K562 (cell line): ENCODE results near the gene PSRC1. TPM values are rescaled to one million over a fixed set of nuclear protein-coding genes. Genes with fewer than 3 reads are reported as not detected.
A peak's percentile ranks its signal among the peaks of the same experiment; 100 is the strongest.

Source experiments
- CGGBP1 ChIP-seq: fragments of 250-450 bp; sonication (Bioruptor Pico); IDR thresholded peaks from 2 replicates; pipeline ENCODE4 v1.9.0; 2021; ENCODE audit warnings: mild to moderate bottlenecking
- CHD4 ChIP-seq: fragments of 200-600 bp; sonication (generic); IDR thresholded peaks from 3 replicates; pipeline ENCODE4 v1.6.1; 2012; ENCODE audit warnings: low read depth, mild to moderate bottlenecking, mixed read lengths, low read length, inconsistent platforms; ENCODE audit not compliant: insufficient read depth, insufficient replicate concordance, poor library complexity, severe bottlenecking
- CTBP1 ChIP-seq: fragments of 450-650 bp; IDR thresholded peaks from 2 replicates; pipeline ENCODE4 v1.6.1; 2016; ENCODE audit warnings: borderline replicate concordance
- FOXP4 ChIP-seq: sonication (generic); formaldehyde crosslinking; IDR thresholded peaks from 2 replicates; pipeline ENCODE4 v1.8.0; 2022; ENCODE audit warnings: mild to moderate bottlenecking, missing genetic modification reagents, borderline replicate concordance
- HBP1 ChIP-seq: fragments of 450-650 bp; formaldehyde crosslinking; IDR thresholded peaks from 2 replicates; pipeline ENCODE4 v1.4.0; 2022; ENCODE audit warnings: missing genetic modification characterization
- MAX ChIP-seq: sonication (generic); formaldehyde crosslinking; IDR thresholded peaks from 2 replicates; pipeline ENCODE4 v1.9.0; 2022; ENCODE audit warnings: mild to moderate bottlenecking, missing genetic modification reagents
- NR2F6 ChIP-seq: fragments of 450-650 bp; formaldehyde crosslinking; IDR thresholded peaks from 2 replicates; pipeline ENCODE4 v1.4.0; 2020; ENCODE audit warnings: mild to moderate bottlenecking
- NR4A1 ChIP-seq, 2 experiments: fragments of 250-450 bp in 1 of 2; fragments of 450-650 bp in 1 of 2; sonication (Bioruptor Pico) in 1 of 2; IDR thresholded peaks; 2 replicates each; pipeline versions ENCODE4 v1.4.0 to v1.6.1; 2016 to 2020; ENCODE audit warnings: mild to moderate bottlenecking in 2 of 2, missing compliant biosample characterization in 1 of 2, missing genetic modification characterization in 1 of 2, moderate library complexity in 1 of 2
- RAD21 ChIP-seq, 2 experiments: fragments of 250-450 bp in 1 of 2; fragments of 450-650 bp in 1 of 2; sonication (Bioruptor Pico) in 1 of 2; formaldehyde crosslinking in 1 of 2; IDR thresholded peaks in 1 of 2; conservative IDR thresholded peaks in 1 of 2; 2 replicates each; pipeline versions ENCODE4 v1.4.0 to v1.8.0; 2020 to 2022; ENCODE audit warnings: mild to moderate bottlenecking in 2 of 2, moderate library complexity in 1 of 2
- SMARCA5 ChIP-seq: fragments of 450-650 bp; IDR thresholded peaks from 2 replicates; pipeline ENCODE4 v1.6.1; 2016
- XRCC4 ChIP-seq: IDR thresholded peaks from one replicate; pipeline ENCODE4 v1.6.1; 2011; ENCODE audit not compliant: insufficient read depth, insufficient read length; ENCODE audit errors: extremely low read depth
- ZC3H11A ChIP-seq: IDR thresholded peaks from 2 replicates; pipeline ENCODE4 v1.6.1; 2012; ENCODE audit warnings: low read depth, low read length, improper control_type of control experiment
- ZNF318 ChIP-seq, 2 experiments: fragments of 450-650 bp; IDR thresholded peaks; 2 replicates each; pipeline ENCODE4 v1.6.1; 2016; ENCODE audit warnings: mild to moderate bottlenecking in 2 of 2, borderline replicate concordance in 1 of 2, low read depth in 1 of 2, moderate library complexity in 1 of 2
- polyA plus RNA-seq, 8 experiments: library from polyadenylated mRNA; depleted of rRNA in 4 of 8; stranded (reverse) in 5 of 8; unstranded in 3 of 8; fragments of >200 nt; fragmentation: Nextera tagmentation in 2 of 8; fragmentation: Illumina TruSeq in 1 of 8; extraction: Ambion mirVana in 2 of 8; extraction: Trizol in 1 of 8; gene quantifications; 2 replicates each; pipeline versions ENCODE4 v1.2.1 to v1.2.3, GENCODE V29; 2011 to 2014; ENCODE audit warnings: inconsistent platforms in 1 of 8, missing spikeins in 1 of 8
- total RNA-seq, 7 experiments: library from RNA; depleted of rRNA in 6 of 7; stranded (reverse); fragments of >200 nt in 6 of 7; fragmentation: Illumina TruSeq in 2 of 7; extraction: Trizol in 2 of 7; gene quantifications; 2 replicates each; pipeline versions ENCODE4 v1.2.1 to v1.2.3, GENCODE V29; 2011 to 2021; ENCODE audit warnings: low replicate concordance in 1 of 7

The PSRC1 gene
- total and polyA plus RNA-seq, 9 of the 15 experiments (the other 6 are each of a cell fraction or from before 2014, with no cell fraction given) = 6.5 to 65.2 (median 39.3) TPM

- TF ChIP-seq ZNF318 (IDR thresholded peaks at IDR 0.05; ENCODE audit: borderline replicate concordance in 1 of 2, low read depth in 1 of 2) (no peak), SMARCA5 (peak; percentile 48; the same call in 1 of the 2 replicates), XRCC4 (no peak), NR2F6 (no peak), HBP1 (no peak), MAX (CRISPR knock-in tag) (peak; percentile 99), ZC3H11A (no peak), FOXP4 (CRISPR knock-in tag) (peak; percentile 98; the same call in 1 of the 2 replicates), RAD21 (CRISPR knock-in tag; conservative IDR thresholded peaks at IDR 0.05 in 1 of 2, IDR thresholded peaks at IDR 0.05 in 1 of 2) (peak; percentile 98 to 100), CGGBP1 (no peak), CHD4 (no peak), NR4A1 (CRISPR knock-in tag; IDR thresholded peaks at IDR 0.05) (no peak), NR4A1 (tag; IDR thresholded peaks at IDR 0.05) (no peak), CTBP1 (peak; percentile 99)
Measured at GRCh38 chr1:109263597-109264378, 19.2 kb downstream of the PSRC1 start (continued).
